ENCODE data around the gene HM13. TPM values are rescaled to one million over a fixed set of nuclear protein-coding genes. Genes with fewer than 3 reads are reported as not detected.

Gene HM13
- total RNA-seq, 1 experiment from 2014 or later: 183 TPM

DNA sequence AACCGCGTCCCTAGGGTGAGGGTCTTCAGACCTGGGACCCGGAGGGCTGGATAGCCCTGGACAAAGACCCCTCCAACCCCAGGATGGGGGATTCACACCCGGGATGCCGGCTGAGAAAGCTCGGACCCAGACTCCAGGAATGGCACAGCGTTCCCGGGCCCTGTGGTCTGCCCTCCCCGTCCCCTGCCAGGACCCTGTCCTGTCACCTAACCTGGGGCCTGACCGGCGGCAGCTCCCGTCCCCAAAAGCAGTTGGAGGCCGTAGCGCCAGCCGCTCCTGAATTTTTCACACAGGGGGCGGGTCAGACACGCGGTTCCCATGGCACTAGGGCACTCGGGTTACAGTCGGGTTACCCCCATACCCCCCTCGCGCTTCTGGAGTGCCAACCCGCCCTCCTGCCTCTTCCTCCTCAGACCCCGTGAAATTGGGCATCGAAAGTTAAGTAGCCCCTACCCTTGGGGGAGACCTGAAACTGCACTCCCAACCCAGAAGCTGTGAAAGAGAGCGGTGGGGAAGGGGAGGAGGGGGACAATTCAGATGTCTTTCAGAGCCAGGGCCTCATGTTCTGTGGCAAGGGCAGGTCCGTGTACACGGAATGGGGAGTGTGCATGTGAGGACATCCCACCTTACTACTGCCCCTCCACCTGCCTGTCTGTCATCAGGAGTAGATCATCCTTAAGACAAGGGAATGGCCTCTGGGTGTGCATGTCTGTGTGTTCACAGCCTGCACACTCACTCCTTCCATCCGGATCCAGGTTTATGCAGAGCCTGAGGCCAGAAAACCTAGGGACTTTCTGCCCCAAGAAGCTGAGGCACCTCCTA is 38.6 kb upstream of the HM13 start:
- intact Hi-C loops (cut with micrococcal nuclease): no loop called here
- Histone ChIP-seq H3K4me3 (replicated peaks in 1 of 2; ENCODE audit: low read depth in 1 of 2, low read length in 2 of 2) (no peak overlapping the region), H2AFZ (ENCODE audit: low read depth, low read length, poor library complexity, severe bottlenecking) (no peak overlapping the region), H4K20me1 (ENCODE audit: insufficient read depth) (no peaks in the 10 kb centered on the region), H3K9me3 (ENCODE audit: control insufficient read depth in 1 of 2, insufficient read depth in 1 of 2, low read depth in 1 of 2, low read length in 2 of 2) (no peaks in the 10 kb centered on the region), H3K36me3 (ENCODE audit: control insufficient read depth in 1 of 2, insufficient read depth in 2 of 2, low read length in 2 of 2) (no peaks in the 10 kb centered on the region), H3K9ac (ENCODE audit: low read length) (no peak overlapping the region), H3K4me1 (ENCODE audit: control insufficient read depth in 1 of 2, insufficient read depth in 2 of 2, low read length in 2 of 2) (no peaks in the 10 kb centered on the region), H3K4me2 (ENCODE audit: low read length) (no peak overlapping the region), H3K27ac (ENCODE audit: low read depth, low read length) (no peak overlapping the region), H3K9me2 (ENCODE audit: insufficient read depth) (no peaks in the 10 kb centered on the region), H3K27me3 (ENCODE audit: insufficient read depth, low read length) (no peaks in the 10 kb centered on the region), H3K79me2 (ENCODE audit: insufficient read depth, low read length) (no peaks in the 10 kb centered on the region)
- no peak for ATAC-seq
- TF ChIP-seq EGR1 (IDR thresholded peaks at IDR 0.05; ENCODE audit: low read depth) (no peak), JUND (IDR thresholded peaks at IDR 0.05) (no peak), POLR2A (IDR thresholded peaks at IDR 0.05; ENCODE audit: borderline replicate concordance, extremely low read depth, insufficient read depth, insufficient read length) (no peak), CEBPB (IDR thresholded peaks at IDR 0.05; ENCODE audit: low read depth) (no peak), YY1 (IDR thresholded peaks at IDR 0.05; ENCODE audit: extremely low read depth, insufficient replicate concordance, low read depth, low read length) (no peak), TCF7L2 (IDR thresholded peaks at IDR 0.05; ENCODE audit: borderline replicate concordance, extremely low read depth, insufficient read depth, insufficient read length) (no peak)
- POLR2A ChIA-PET: no interaction called here
- RAD21 ChIA-PET (ENCODE audit: low non-redundant PET in 1 of 2, low total read pairs in 2 of 2, uncharacterized antibody in 2 of 2, unreplicated experiment in 2 of 2): no interaction called here
- CTCF ChIA-PET: no interaction called here
- BruUV-seq (replicated peaks): no TSS peak
- no peak for DNase-seq (ENCODE audit: low read depth, low spot score)

DNA sequence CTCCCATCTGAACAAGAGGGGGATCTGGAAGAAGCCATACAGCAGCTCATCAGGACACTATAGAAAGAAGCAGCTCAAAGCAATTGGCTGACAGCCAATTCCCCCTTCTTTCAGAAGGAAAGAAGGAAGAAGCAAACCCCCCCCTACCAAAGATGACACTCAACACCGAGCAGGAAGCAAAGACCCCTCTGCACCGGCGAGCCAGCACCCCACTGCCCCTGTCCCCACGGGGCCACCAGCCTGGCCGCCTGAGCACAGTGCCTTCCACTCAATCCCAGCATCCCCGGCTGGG is 38.0 kb upstream of the HM13 start:
- H3K9me2 ChIP-seq (ENCODE audit: insufficient read depth): no peaks in the 10 kb centered on the region
- H4K20me1 ChIP-seq (ENCODE audit: insufficient read depth): no peaks in the 10 kb centered on the region
- intact Hi-C loops (cut with micrococcal nuclease): no loop called here
- BruUV-seq (replicated peaks): no TSS peak
- no peak overlapping the region for H3K4me2 ChIP-seq (ENCODE audit: low read length)
- RAD21 ChIA-PET (ENCODE audit: low non-redundant PET in 1 of 2, low total read pairs in 2 of 2, uncharacterized antibody in 2 of 2, unreplicated experiment in 2 of 2): no interaction called here
- H3K79me2 ChIP-seq (ENCODE audit: insufficient read depth, low read length): no peaks in the 10 kb centered on the region
- CTCF ChIA-PET: no interaction called here
- no peaks in the 10 kb centered on the region for H3K27me3 ChIP-seq (ENCODE audit: insufficient read depth, low read length)
- H3K36me3 ChIP-seq (ENCODE audit: control insufficient read depth in 1 of 2, insufficient read depth in 2 of 2, low read length in 2 of 2): no peaks in the 10 kb centered on the region
- no peak overlapping the region for H3K9ac ChIP-seq (ENCODE audit: low read length)
- DNase-seq (ENCODE audit: low read depth, low spot score): no peak
- H3K27ac ChIP-seq (ENCODE audit: low read depth, low read length): no peak overlapping the region
- no peak overlapping the region for H2AFZ ChIP-seq (ENCODE audit: low read depth, low read length, poor library complexity, severe bottlenecking)
- H3K9me3 ChIP-seq (ENCODE audit: control insufficient read depth in 1 of 2, insufficient read depth in 1 of 2, low read depth in 1 of 2, low read length in 2 of 2): no peaks in the 10 kb centered on the region
- H3K4me3 ChIP-seq (replicated peaks in 1 of 2; ENCODE audit: low read depth in 1 of 2, low read length in 2 of 2): no peak overlapping the region
- no peaks in the 10 kb centered on the region for H3K4me1 ChIP-seq (ENCODE audit: control insufficient read depth in 1 of 2, insufficient read depth in 2 of 2, low read length in 2 of 2)
- POLR2A ChIA-PET: no interaction called here
- ATAC-seq: no peak
- TF ChIP-seq ELF1 (IDR thresholded peaks at IDR 0.05; ENCODE audit: borderline replicate concordance, low read depth) (no peak), ZFX (IDR thresholded peaks at IDR 0.05) (no peak), POLR2AphosphoS5 (IDR thresholded peaks at IDR 0.05; ENCODE audit: low read depth, low read length) (no peak), EZH2phosphoT487 (IDR thresholded peaks at IDR 0.05; ENCODE audit: borderline replicate concordance) (no peak), JUND (IDR thresholded peaks at IDR 0.05) (no peak)
- TF ChIP-seq, protein P1, sequence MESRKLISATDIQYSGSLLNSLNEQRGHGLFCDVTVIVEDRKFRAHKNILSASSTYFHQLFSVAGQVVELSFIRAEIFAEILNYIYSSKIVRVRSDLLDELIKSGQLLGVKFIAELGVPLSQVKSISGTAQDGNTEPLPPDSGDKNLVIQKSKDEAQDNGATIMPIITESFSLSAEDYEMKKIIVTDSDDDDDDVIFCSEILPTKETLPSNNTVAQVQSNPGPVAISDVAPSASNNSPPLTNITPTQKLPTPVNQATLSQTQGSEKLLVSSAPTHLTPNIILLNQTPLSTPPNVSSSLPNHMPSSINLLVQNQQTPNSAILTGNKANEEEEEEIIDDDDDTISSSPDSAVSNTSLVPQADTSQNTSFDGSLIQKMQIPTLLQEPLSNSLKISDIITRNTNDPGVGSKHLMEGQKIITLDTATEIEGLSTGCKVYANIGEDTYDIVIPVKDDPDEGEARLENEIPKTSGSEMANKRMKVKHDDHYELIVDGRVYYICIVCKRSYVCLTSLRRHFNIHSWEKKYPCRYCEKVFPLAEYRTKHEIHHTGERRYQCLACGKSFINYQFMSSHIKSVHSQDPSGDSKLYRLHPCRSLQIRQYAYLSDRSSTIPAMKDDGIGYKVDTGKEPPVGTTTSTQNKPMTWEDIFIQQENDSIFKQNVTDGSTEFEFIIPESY (IDR thresholded peaks at IDR 0.05; ENCODE audit: extremely low read depth, insufficient replicate concordance, low read length): no peak
- TF ChIP-seq, protein P2, sequence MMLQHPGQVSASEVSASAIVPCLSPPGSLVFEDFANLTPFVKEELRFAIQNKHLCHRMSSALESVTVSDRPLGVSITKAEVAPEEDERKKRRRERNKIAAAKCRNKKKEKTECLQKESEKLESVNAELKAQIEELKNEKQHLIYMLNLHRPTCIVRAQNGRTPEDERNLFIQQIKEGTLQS (IDR thresholded peaks at IDR 0.05): no peak
- TF ChIP-seq, protein P3, sequence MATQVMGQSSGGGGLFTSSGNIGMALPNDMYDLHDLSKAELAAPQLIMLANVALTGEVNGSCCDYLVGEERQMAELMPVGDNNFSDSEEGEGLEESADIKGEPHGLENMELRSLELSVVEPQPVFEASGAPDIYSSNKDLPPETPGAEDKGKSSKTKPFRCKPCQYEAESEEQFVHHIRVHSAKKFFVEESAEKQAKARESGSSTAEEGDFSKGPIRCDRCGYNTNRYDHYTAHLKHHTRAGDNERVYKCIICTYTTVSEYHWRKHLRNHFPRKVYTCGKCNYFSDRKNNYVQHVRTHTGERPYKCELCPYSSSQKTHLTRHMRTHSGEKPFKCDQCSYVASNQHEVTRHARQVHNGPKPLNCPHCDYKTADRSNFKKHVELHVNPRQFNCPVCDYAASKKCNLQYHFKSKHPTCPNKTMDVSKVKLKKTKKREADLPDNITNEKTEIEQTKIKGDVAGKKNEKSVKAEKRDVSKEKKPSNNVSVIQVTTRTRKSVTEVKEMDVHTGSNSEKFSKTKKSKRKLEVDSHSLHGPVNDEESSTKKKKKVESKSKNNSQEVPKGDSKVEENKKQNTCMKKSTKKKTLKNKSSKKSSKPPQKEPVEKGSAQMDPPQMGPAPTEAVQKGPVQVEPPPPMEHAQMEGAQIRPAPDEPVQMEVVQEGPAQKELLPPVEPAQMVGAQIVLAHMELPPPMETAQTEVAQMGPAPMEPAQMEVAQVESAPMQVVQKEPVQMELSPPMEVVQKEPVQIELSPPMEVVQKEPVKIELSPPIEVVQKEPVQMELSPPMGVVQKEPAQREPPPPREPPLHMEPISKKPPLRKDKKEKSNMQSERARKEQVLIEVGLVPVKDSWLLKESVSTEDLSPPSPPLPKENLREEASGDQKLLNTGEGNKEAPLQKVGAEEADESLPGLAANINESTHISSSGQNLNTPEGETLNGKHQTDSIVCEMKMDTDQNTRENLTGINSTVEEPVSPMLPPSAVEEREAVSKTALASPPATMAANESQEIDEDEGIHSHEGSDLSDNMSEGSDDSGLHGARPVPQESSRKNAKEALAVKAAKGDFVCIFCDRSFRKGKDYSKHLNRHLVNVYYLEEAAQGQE (IDR thresholded peaks at IDR 0.05; ENCODE audit: low read depth): no peak

All from HCT116 (cell line).